Pancreas (tissue), 10 donors: Measurements from ENCODE around the gene STK38L. TPM values are rescaled to one million over a fixed set of nuclear protein-coding genes. Genes with fewer than 3 reads are reported as not detected.

Source experiments
- ATAC-seq, 4 donors: fragments of 200-7000 bp; cut with Tn5 transposase; one replicate each; pipeline versions ENCODE4 v1.8.0 to v1.9.1; 2020; ENCODE audit warnings: mild to moderate bottlenecking in 4 of 4, moderate library complexity in 4 of 4
- DNase-seq, 6 donors: peaks; one replicate each; pipeline ENCODE4 v3.0.0-alpha.2; 2020
- FAIRE-seq: peaks from 2 replicates; lab custom pipeline; 2012; peaks lifted over from hg19 to GRCh38; lab: Jason Lieb, UNC
- H3K27ac ChIP-seq, 4 donors: fragments of 200-600 bp; sonication (generic); 1 replicate in 3 of 4; 2 replicates in 1 of 4; pipeline versions ENCODE4 v1.5.0 to v1.8.0; 2020
- H3K27me3 ChIP-seq, 4 donors: fragments of 200-600 bp; one replicate each; pipeline ENCODE4 v1.8.0; 2021
- H3K36me3 ChIP-seq, 3 donors: fragments of 200-600 bp; sonication (generic) in 1 of 3; one replicate each; pipeline versions ENCODE4 v1.5.0 to v1.8.0; 2020 to 2021
- H3K4me1 ChIP-seq, 3 donors: fragments of 200-600 bp; one replicate each; pipeline ENCODE4 v1.8.0; 2021
- H3K4me3 ChIP-seq, 4 donors: fragments of 200-600 bp; sonication (generic) in 2 of 4; one replicate each; pipeline versions ENCODE4 v1.5.0 to v1.8.0; 2020 to 2021
- H3K9me3 ChIP-seq, 4 donors: fragments of 200-600 bp; one replicate each; pipeline ENCODE4 v1.8.0; 2021
- CTCF ChIP-seq, 4 donors: fragments of 200-600 bp; sonication (generic) in 3 of 4; IDR thresholded peaks; one replicate each; pipeline versions ENCODE4 v1.5.0 to v1.8.0; 2021; ENCODE audit warnings: antibody characterized with exemption in 4 of 4
- WGBS, 2 donors: extraction: QIAGEN DNeasy Blood & Tissue Kit; methylation state at CpG; one replicate each; pipeline ENCODE4 v1.1.7; 2013; 5-methylcytosine and 5-hydroxymethylcytosine counted together
- intact Hi-C, 3 donors: fragments of 100-400 bp; cut with DNase I; formaldehyde crosslinking; loops; one replicate each; pipeline versions ENCODE4 v1.11.1 to v1.14.2; 2022
- polyA plus RNA-seq, 2 donors: library from polyadenylated mRNA; stranded (reverse); fragments of 200-250 nt; gene quantifications; one replicate each; pipeline ENCODE4 v1.2.3, GENCODE V29; 2013
- total RNA-seq, 6 donors: library from RNA; stranded (reverse); fragmentation: NEBNext Ultra II Directional in 4 of 6; extraction: Animal tissue kit (Norgen Biotek cat#: 25700) in 4 of 6; gene quantifications; one replicate each; pipeline versions ENCODE4 v1.2.1 to v1.2.4, GENCODE V29; 2021 to 2023
- donor health status: healthy with polysubstance abuse.
- donor health status: DM: no; HTN: no; CAD: no; lungs with moderate emphysema.
- donor health status: DM: no; HTN: no; CAD: no.
- donor health status: control.
- donor health status: control.
- donor health status: Bipolar disorder and iron deficiency.
- donor health status: DM: yes; HTN: yes; CAD: no.
- donor health status: DM: no; HTN: no; CAD: no.
- donor health status: DM: no; HTN: no; CAD: no.
- donor health status: DM: yes; HTN: yes; CAD: no.

The STK38L gene
- total and polyA plus RNA-seq, 8 donors = 6.3 to 49.9 (median 12.0) TPM

- FAIRE-seq (no peak), ATAC-seq (no peak), DNase-seq (no peak)
- Histone ChIP-seq H3K4me1 (no peaks in the 10 kb centered on the region), H3K36me3 (peaks cover 0 to 23% (median 0%) of the 10 kb centered on the region in 3 donors), H3K9me3 (no peaks in the 10 kb centered on the region), H3K27me3 (no peaks in the 10 kb centered on the region), H3K27ac (no peak overlapping the region), H3K4me3 (no peak overlapping the region)
- TF ChIP-seq CTCF (IDR thresholded peaks at IDR 0.05) = no peak
- intact Hi-C loops = no loop called here
These were observed 80.4 kb downstream of the STK38L start for GRCh38 chr12:27324530-27324929.

- no peak for TF ChIP-seq CTCF (IDR thresholded peaks at IDR 0.05)
- Histone ChIP-seq H3K4me1 (peaks cover 6 to 26% (median 9%) of the 10 kb centered on the region in 3 donors), H3K4me3 (no peak overlapping the region), H3K36me3 (peaks cover 0 to 4% (median 0%) of the 10 kb centered on the region in 3 donors), H3K27ac (peak overlapping the region in 2 of 4 donors; percentile 40 to 44), H3K9me3 (no peaks in the 10 kb centered on the region), H3K27me3 (no peaks in the 10 kb centered on the region)
- DNase-seq (no peak), ATAC-seq (peak in 1 of 4 donors; percentile 6), FAIRE-seq (no peak)
- intact Hi-C loops = no loop called here
- 49 to 57% methylated on average over 1 of the region's 1 CpG for WGBS, 2 donors
These were observed 86.8 kb downstream of the STK38L start for GRCh38 chr12:27330846-27331245.

- intact Hi-C loops = no loop called here
- FAIRE-seq (peak; percentile 41), DNase-seq (no peak), ATAC-seq (peak in 2 of 4 donors; percentile 38 to 52)
- peaks cover 6 to 31% (median 9%) of the 10 kb centered on the region in 3 donors for H3K4me1 ChIP-seq
- H3K36me3 ChIP-seq = no peaks in the 10 kb centered on the region
- H3K27ac ChIP-seq = peak overlapping the region in 2 of 4 donors; percentile 40 to 44
- H3K27me3 ChIP-seq = no peaks in the 10 kb centered on the region
- no peaks in the 10 kb centered on the region for H3K9me3 ChIP-seq
- H3K4me3 ChIP-seq = no peak overlapping the region
- no peak for TF ChIP-seq CTCF (IDR thresholded peaks at IDR 0.05)
- 55 to 67% methylated on average over 7 of the region's 7 CpGs for WGBS, 2 donors
These were observed 87.3 kb downstream of the STK38L start for GRCh38 chr12:27331291-27331926.

GRCh38 chr12:27331927-27332324, 87.8 kb downstream of the STK38L start:
- FAIRE-seq = no peak
- no peak for ATAC-seq
- no peaks in the 10 kb centered on the region for H3K9me3 ChIP-seq
- H3K4me1 ChIP-seq = peaks cover 6 to 32% (median 9%) of the 10 kb centered on the region in 3 donors
- WGBS, 2 donors = 41 to 44% methylated on average over 3 of the region's 3 CpGs
- no peaks in the 10 kb centered on the region for H3K27me3 ChIP-seq
- DNase-seq = no peak
- no peak for TF ChIP-seq CTCF (IDR thresholded peaks at IDR 0.05)
- H3K36me3 ChIP-seq = no peaks in the 10 kb centered on the region
- intact Hi-C loops = no loop called here
- H3K4me3 ChIP-seq = peak overlapping the region in 1 of 4 donors; percentile 76
- peak overlapping the region in 1 of 4 donors; percentile 23 for H3K27ac ChIP-seq

- Histone ChIP-seq H3K9me3 (no peaks in the 10 kb centered on the region), H3K36me3 (no peaks in the 10 kb centered on the region), H3K27ac (no peak overlapping the region), H3K4me3 (peak overlapping the region; percentile 59 to 76 (median 68)), H3K27me3 (no peaks in the 10 kb centered on the region), H3K4me1 (peaks cover 8 to 32% (median 9%) of the 10 kb centered on the region in 3 donors)
- whole genome bisulfite sequencing, 2 donors = 16 to 17% methylated on average over 10 of the region's 10 CpGs
- DNase-seq = no peak
- TF ChIP-seq CTCF (IDR thresholded peaks at IDR 0.05) = no peak
- intact Hi-C loops = no loop called here
- no peak for ATAC-seq
- no peak for FAIRE-seq
These were observed 88.3 kb downstream of the STK38L start for GRCh38 chr12:27332407-27332713.
